H1 (cell line): Measurements from ENCODE around the gene KDM2A. TPM values are rescaled to one million over a fixed set of nuclear protein-coding genes. Genes with fewer than 3 reads are reported as not detected.

ENCODE experiments used
- CTCF ChIA-PET: fragments of 300-600 bp; sonication (Branson Sonifier 250); formaldehyde crosslinking; loops from one replicate; lab custom pipeline; 2021; ENCODE audit not compliant: partially characterized antibody; lab: Charles Lee
- POLR2A ChIA-PET: fragments of 300-600 bp; sonication (Branson Sonifier 250); formaldehyde crosslinking; loops from one replicate; lab custom pipeline; 2021; ENCODE audit warnings: inconsistent platforms; ENCODE audit not compliant: partially characterized antibody; lab: Charles Lee
- DNase-seq, 2 experiments: peaks; one replicate each; pipeline versions ENCODE4 v3.0.0 to v3.0.0-alpha.2; 2010 to 2022; ENCODE audit warnings: low spot score in 2 of 2, low read depth in 1 of 2, mixed read lengths in 1 of 2
- FAIRE-seq: peaks from 2 replicates; lab custom pipeline; 2011; peaks lifted over from hg19 to GRCh38; lab: Jason Lieb, UNC
- H2AFZ ChIP-seq: 2 replicates; pipeline ENCODE4 v1.8.1; 2012; ENCODE audit warnings: low read length, inconsistent platforms
- H2AK5ac ChIP-seq: 2 replicates; pipeline ENCODE4 v1.6.1; 2013; ENCODE audit warnings: low read depth, low read length
- H2BK120ac ChIP-seq: replicated peaks from 2 replicates; pipeline ENCODE3; 2013; ENCODE audit warnings: low read depth, low read length, inconsistent platforms
- H2BK12ac ChIP-seq: 2 replicates; pipeline ENCODE4 v1.6.1; 2013; ENCODE audit warnings: low read depth, low read length
- H2BK15ac ChIP-seq: 2 replicates; pipeline ENCODE4 v1.6.1; 2013; ENCODE audit warnings: low read length
- H2BK20ac ChIP-seq: 2 replicates; pipeline ENCODE4 v1.6.1; 2013; ENCODE audit warnings: low read length
- H2BK5ac ChIP-seq: 2 replicates; pipeline ENCODE4 v1.6.1; 2013; ENCODE audit warnings: low read depth, low read length
- H3K14ac ChIP-seq: 2 replicates; pipeline ENCODE4 v1.6.1; 2013; ENCODE audit warnings: inconsistent platforms; ENCODE audit not compliant: insufficient read length
- H3K18ac ChIP-seq: 2 replicates; pipeline ENCODE4 v1.6.1; 2013; ENCODE audit warnings: low read length; ENCODE audit errors: extremely low read depth
- H3K23ac ChIP-seq: 2 replicates; pipeline ENCODE4 v1.6.1; 2013; ENCODE audit warnings: inconsistent platforms; ENCODE audit not compliant: insufficient read length
- H3K23me2 ChIP-seq: 2 replicates; pipeline ENCODE4 v1.6.1; 2013; ENCODE audit warnings: low read depth, low read length
- H3K27ac ChIP-seq: 2 replicates; pipeline ENCODE4 v1.6.1; 2011; ENCODE audit warnings: low read depth, low read length, inconsistent platforms
- H3K27me3 ChIP-seq, 4 experiments: replicated peaks in 1 of 4; 1 replicate in 1 of 4; 2 replicates in 3 of 4; pipeline versions ENCODE4 v1.6.1 to v1.8.1; 2011 to 2013; ENCODE audit warnings: low read length in 3 of 4, mild to moderate bottlenecking in 3 of 4, inconsistent platforms in 2 of 4, mixed read lengths in 2 of 4, moderate library complexity in 1 of 4; ENCODE audit not compliant: control insufficient read depth in 3 of 4, insufficient read depth in 3 of 4; ENCODE audit errors: extremely low read depth in 1 of 4
- H3K36me3 ChIP-seq, 4 experiments: 2 replicates each; pipeline versions ENCODE4 v1.6.1 to v1.8.1; 2011 to 2013; ENCODE audit warnings: mild to moderate bottlenecking in 4 of 4, low read length in 3 of 4, moderate library complexity in 2 of 4, control low read depth in 1 of 4, inconsistent platforms in 1 of 4; ENCODE audit not compliant: insufficient read depth in 4 of 4, control insufficient read depth in 2 of 4
- H3K4ac ChIP-seq: replicated peaks from 2 replicates; pipeline ENCODE3; 2013; ENCODE audit warnings: low read length, low read depth, mixed read lengths, inconsistent platforms; ENCODE audit not compliant: insufficient read length
- H3K4me1 ChIP-seq, 4 experiments: replicated peaks in 1 of 4; 1 replicate in 1 of 4; 2 replicates in 3 of 4; pipeline versions ENCODE4 v1.6.1 to v1.8.1; 2011 to 2013; ENCODE audit warnings: low read length in 3 of 4, inconsistent platforms in 2 of 4, mixed read lengths in 1 of 4; ENCODE audit not compliant: insufficient read depth in 4 of 4, control insufficient read depth in 3 of 4
- H3K4me2 ChIP-seq, 2 experiments: 2 replicates each; pipeline versions ENCODE4 v1.6.1 to v1.8.1; 2011 to 2013; ENCODE audit warnings: low read depth in 2 of 2, low read length in 2 of 2, control low read depth in 1 of 2, inconsistent platforms in 1 of 2, mild to moderate bottlenecking in 1 of 2; ENCODE audit not compliant: insufficient read depth in 1 of 2
- H3K4me3 ChIP-seq, 4 experiments: fragments of 200-600, 300-600 bp in 1 of 4; sonication (generic), shearing (Covaris generic), sonication (Bioruptor Twin) in 1 of 4; 2 replicates each; pipeline versions ENCODE4 v1.5.1 to v1.8.1; 2011 to 2016; ENCODE audit warnings: low read length in 4 of 4, low read depth in 3 of 4, control low read depth in 2 of 4, inconsistent platforms in 2 of 4, mild to moderate bottlenecking in 2 of 4, mixed read lengths in 1 of 4, moderate library complexity in 1 of 4; ENCODE audit not compliant: insufficient read depth in 2 of 4; ENCODE audit errors: extremely low read depth in 1 of 4
- H3K56ac ChIP-seq: replicated peaks from 2 replicates; pipeline ENCODE3; 2013; ENCODE audit warnings: low read depth, mild to moderate bottlenecking, mixed read lengths, low read length, inconsistent platforms; ENCODE audit not compliant: insufficient read length
- H3K79me1 ChIP-seq: 2 replicates; pipeline ENCODE4 v1.6.1; 2013; ENCODE audit warnings: low read depth, low read length, control low read depth
- H3K79me2 ChIP-seq, 2 experiments: 2 replicates each; pipeline versions ENCODE4 v1.6.1 to v1.8.1; 2012 to 2013; ENCODE audit warnings: low read length in 2 of 2, mild to moderate bottlenecking in 2 of 2, inconsistent platforms in 1 of 2; ENCODE audit not compliant: insufficient read depth in 2 of 2, control insufficient read depth in 1 of 2
- H3K9ac ChIP-seq, 4 experiments: replicated peaks in 1 of 4; 1 replicate in 1 of 4; 2 replicates in 3 of 4; pipeline versions ENCODE4 v1.6.1 to v1.8.1; 2011 to 2013; ENCODE audit warnings: low read depth in 3 of 4, low read length in 3 of 4, control low read depth in 2 of 4, mild to moderate bottlenecking in 2 of 4, moderate library complexity in 2 of 4, inconsistent platforms in 1 of 4; ENCODE audit errors: extremely low read depth in 1 of 4
- H3K9me3 ChIP-seq, 2 experiments: 2 replicates each; pipeline versions ENCODE4 v1.6.1 to v1.8.1; 2012 to 2013; ENCODE audit warnings: mild to moderate bottlenecking in 2 of 2, moderate library complexity in 2 of 2, control low read depth in 1 of 2, inconsistent platforms in 1 of 2, low read depth in 1 of 2, low read length in 1 of 2, mixed read lengths in 1 of 2; ENCODE audit not compliant: insufficient read depth in 2 of 2
- H4K20me1 ChIP-seq, 2 experiments: replicated peaks in 1 of 2; 2 replicates each; pipeline versions ENCODE3 to v1.8.1; 2011 to 2013; ENCODE audit warnings: inconsistent platforms in 2 of 2, low read length in 2 of 2, mild to moderate bottlenecking in 1 of 2; ENCODE audit not compliant: insufficient read depth in 2 of 2, control insufficient read depth in 1 of 2
- H4K5ac ChIP-seq: 2 replicates; pipeline ENCODE4 v1.6.1; 2013; ENCODE audit warnings: low read length, low read depth, mixed read lengths, inconsistent platforms; ENCODE audit not compliant: insufficient read length
- H4K8ac ChIP-seq: 2 replicates; pipeline ENCODE4 v1.8.0; 2013; ENCODE audit warnings: mild to moderate bottlenecking, moderate library complexity, low read length, inconsistent platforms; ENCODE audit not compliant: insufficient read depth; ENCODE audit errors: extremely low read depth
- H4K91ac ChIP-seq: replicated peaks from 2 replicates; pipeline ENCODE3; 2013; ENCODE audit warnings: low read length, mixed read lengths, inconsistent platforms; ENCODE audit not compliant: insufficient read length
- CBX5 ChIP-seq: fragments of 300-800, 300-1000 bp; sonication (generic); IDR thresholded peaks from 2 replicates; pipeline ENCODE4 v1.7.1; 2016; ENCODE audit warnings: antibody characterized with exemption, low read length, low read depth
- JUND ChIP-seq: IDR thresholded peaks from 2 replicates; pipeline ENCODE4 v1.6.1; 2011; ENCODE audit warnings: mild to moderate bottlenecking, improper control_type of control experiment, low read length
- TAF7 ChIP-seq: optimal IDR thresholded peaks from 2 replicates; pipeline ENCODE3; 2011; ENCODE audit warnings: low read depth, mild to moderate bottlenecking, inconsistent platforms, low read length, moderate library complexity, borderline replicate concordance
- WGBS, 2 experiments: shearing (Covaris generic) in 1 of 2; methylation state at CpG; one replicate each; pipeline versions ENCODE4 v1.1.6 to v1.1.7; 2013 to 2015; ENCODE audit warnings: low lambda C conversion rate in 2 of 2, mixed read lengths in 2 of 2, inconsistent platforms in 1 of 2, low coverage in 1 of 2, missing lambda C conversion rate in 1 of 2; ENCODE audit not compliant: insufficient replicate concordance in 2 of 2, insufficient coverage in 1 of 2, insufficient read length in 1 of 2; ENCODE audit errors: extremely low coverage in 1 of 2, missing lambda C conversion rate in 1 of 2; 5-methylcytosine and 5-hydroxymethylcytosine counted together
- polyA plus RNA-seq, 7 experiments: library from polyadenylated mRNA; depleted of rRNA in 3 of 7; stranded (reverse) in 5 of 7; unstranded in 2 of 7; fragments of >200 nt in 5 of 7; fragments of 200-250 nt in 2 of 7; gene quantifications; 1 replicate in 5 of 7; 2 replicates in 1 of 7; 4 replicates in 1 of 7; pipeline versions ENCODE4 v1.2.1 to v1.2.3, GENCODE V29; 2011 to 2013; ENCODE audit warnings: missing spikeins in 2 of 7, mixed read lengths in 2 of 7
- total RNA-seq: library from RNA; stranded (reverse); fragmentation: NEBNext Ultra II Directional; extraction: Animal tissue kit (Norgen Biotek cat#: 25700); gene quantifications from 2 replicates; pipeline ENCODE4 v1.2.1, GENCODE V29; 2021

The KDM2A gene
- total and polyA plus RNA-seq, 2 of the 8 experiments (the other 6 are each of a cell fraction or from before 2014, with no cell fraction given), result 55.4 to 66.2 TPM

- DNase-seq, result no peak
- Histone ChIP-seq H3K4ac (no peak overlapping the region), H3K79me1 (peaks cover 3% of the 10 kb centered on the region), H3K4me2 (no peak overlapping the region), H3K9ac (no peak overlapping the region), H3K56ac (no peak overlapping the region), H2BK12ac (no peak overlapping the region), H4K8ac (no peak overlapping the region), H4K5ac (no peak overlapping the region), H2BK120ac (no peak overlapping the region), H4K91ac (no peak overlapping the region), H3K27me3 (no peaks in the 10 kb centered on the region), H3K9me3 (no peaks in the 10 kb centered on the region), H3K27ac (no peak overlapping the region), H3K79me2 (peaks cover 0 to 81% of the 10 kb centered on the region in 2 experiments; a peak in 3 of 4 replicates), H2BK20ac (no peak overlapping the region), H2AFZ (no peak overlapping the region), H3K4me3 (no peak overlapping the region), H3K36me3 (no peaks in the 10 kb centered on the region; a peak in 1 of 8 replicates), H4K20me1 (peaks cover 3 to 4% of the 10 kb centered on the region in 2 experiments), H3K18ac (no peak overlapping the region), H2BK5ac (no peak overlapping the region), H3K23me2 (no peaks in the 10 kb centered on the region), H2BK15ac (no peak overlapping the region), H2AK5ac (no peak overlapping the region), H3K23ac (no peak overlapping the region), H3K4me1 (no peaks in the 10 kb centered on the region), H3K14ac (no peak overlapping the region)
- 81% methylated on average over 2 of the region's 2 CpGs; no CpG with 5 or more reads in 1 of the 2 experiments for WGBS, 2 experiments
- TF ChIP-seq JUND (no peak), TAF7 (no peak), CBX5 (no peak)
- POLR2A ChIA-PET, result interaction anchor here (1.2 kb wide), 1 partner anchor 13 kb away, joined by 3 read pairs; no protein-coding TSS in a partner anchor
- CTCF ChIA-PET, result interaction anchor here (0.5 to 1.6 kb wide), 3 partner anchors 9 to 65 kb away, joined by 3 read pairs; no protein-coding TSS in a partner anchor
- FAIRE-seq, result no peak
Measured at GRCh38 chr11:67160045-67160444, 41.0 kb downstream of the KDM2A start.
